HUES48 (cell line): Measurements from ENCODE around the gene SOX6.
"Not testable (repeated sequence)": the region's sequence is repeated elsewhere in the genome, so short reads cannot be mapped to it uniquely, and the experiment has no call there.

Experiments
- H3K27ac ChIP-seq: one replicate; pipeline ENCODE4 v1.7.0; 2013; ENCODE audit warnings: low read depth, low read length, inconsistent platforms
- H3K27me3 ChIP-seq: 2 replicates; pipeline ENCODE4 v1.6.1; 2013; ENCODE audit warnings: mild to moderate bottlenecking, low read length; ENCODE audit not compliant: control insufficient read depth, insufficient read depth
- H3K36me3 ChIP-seq: 2 replicates; pipeline ENCODE4 v1.6.1; 2013; ENCODE audit warnings: low read length; ENCODE audit not compliant: control insufficient read depth, insufficient read depth
- H3K4me1 ChIP-seq: 2 replicates; pipeline ENCODE4 v1.6.1; 2013; ENCODE audit warnings: mild to moderate bottlenecking, low read length; ENCODE audit not compliant: control insufficient read depth, insufficient read depth
- H3K4me3 ChIP-seq: 2 replicates; pipeline ENCODE4 v1.5.1; 2013; ENCODE audit warnings: mild to moderate bottlenecking, low read depth, low read length
- H3K9ac ChIP-seq: 2 replicates; pipeline ENCODE4 v1.6.1; 2013; ENCODE audit warnings: mild to moderate bottlenecking, low read depth, low read length, moderate library complexity
- H3K9me3 ChIP-seq: 2 replicates; pipeline ENCODE4 v1.6.1; 2013; ENCODE audit warnings: low read length; ENCODE audit not compliant: control insufficient read depth, insufficient read depth

SOX6 gene

DNA sequence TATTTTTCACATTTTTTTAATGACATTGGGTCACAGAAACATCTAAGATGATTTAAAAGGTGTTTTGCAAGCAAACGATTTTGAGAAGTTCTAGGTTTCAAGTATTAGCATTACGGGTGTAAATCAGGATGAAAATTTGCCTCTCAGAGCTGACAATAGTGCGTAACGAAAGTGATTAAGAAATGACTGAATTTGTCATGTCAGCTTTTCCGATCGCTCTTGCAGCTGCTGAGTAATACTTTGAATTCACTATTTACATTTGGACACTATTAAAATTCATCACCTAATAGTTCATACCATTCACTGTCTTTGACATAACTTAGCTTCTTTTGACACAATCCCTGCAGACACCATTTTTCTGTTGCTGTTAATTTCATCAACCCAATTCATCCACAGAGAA, 205.2 kb downstream of the SOX6 start:
- no peaks in the 10 kb centered on the region for H3K27me3 ChIP-seq
- H3K9ac ChIP-seq, result no peak overlapping the region
- no peak overlapping the region for H3K4me3 ChIP-seq
- no peaks in the 10 kb centered on the region for H3K9me3 ChIP-seq
- H3K4me1 ChIP-seq, result 0 out of 2 replicates have a peak, but pooled peaks cover 7% of the 10 kb centered on the region
- H3K36me3 ChIP-seq, result no peaks in the 10 kb centered on the region
- no peak overlapping the region for H3K27ac ChIP-seq

DNA sequence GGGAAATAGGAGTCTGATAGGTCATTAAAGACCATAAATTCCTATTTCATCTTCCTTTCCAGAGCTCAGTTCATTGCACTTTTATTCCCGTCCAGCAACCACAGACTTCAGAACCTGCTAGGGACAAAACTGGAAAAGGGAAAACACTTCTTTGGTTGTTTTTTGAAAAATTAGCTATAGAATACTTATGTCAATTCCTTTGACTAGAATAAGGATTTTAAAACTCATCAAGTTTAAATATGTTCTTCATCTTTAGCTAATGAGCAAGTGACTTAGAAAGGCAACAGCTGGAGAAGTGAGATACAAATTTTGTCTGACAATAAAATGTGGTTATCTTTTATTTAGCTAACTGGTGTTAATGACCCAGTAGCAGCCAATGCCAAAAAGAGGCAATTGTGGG, 206.9 kb downstream of the SOX6 start:
- H3K4me3 ChIP-seq, result no peak overlapping the region
- no peak overlapping the region for H3K9ac ChIP-seq
- no peaks in the 10 kb centered on the region for H3K9me3 ChIP-seq
- no peak overlapping the region for H3K27ac ChIP-seq
- no peaks in the 10 kb centered on the region for H3K27me3 ChIP-seq
- H3K4me1 ChIP-seq, result 0 out of 2 replicates have a peak, but pooled peaks cover 7% of the 10 kb centered on the region
- no peaks in the 10 kb centered on the region for H3K36me3 ChIP-seq

GRCh38 chr11:16148301-16148931, 207.9 kb downstream of the SOX6 start:
- H3K36me3 ChIP-seq, result no peaks in the 10 kb centered on the region
- H3K4me3 ChIP-seq, result no peak overlapping the region
- H3K9ac ChIP-seq, result no peak overlapping the region
- no peak overlapping the region for H3K27ac ChIP-seq
- H3K27me3 ChIP-seq, result no peaks in the 10 kb centered on the region
- 0 out of 2 replicates have a peak, but pooled peaks cover 7% of the 10 kb centered on the region for H3K4me1 ChIP-seq
- no peaks in the 10 kb centered on the region for H3K9me3 ChIP-seq

- H3K27me3 ChIP-seq, H3K4me1 ChIP-seq, H3K27ac ChIP-seq, H3K36me3 ChIP-seq, H3K4me3 ChIP-seq, H3K9ac ChIP-seq, H3K9me3 ChIP-seq: not testable (repeated sequence)
These were observed 209.4 kb downstream of the SOX6 start for GRCh38 chr11:16146980-16147379.

DNA sequence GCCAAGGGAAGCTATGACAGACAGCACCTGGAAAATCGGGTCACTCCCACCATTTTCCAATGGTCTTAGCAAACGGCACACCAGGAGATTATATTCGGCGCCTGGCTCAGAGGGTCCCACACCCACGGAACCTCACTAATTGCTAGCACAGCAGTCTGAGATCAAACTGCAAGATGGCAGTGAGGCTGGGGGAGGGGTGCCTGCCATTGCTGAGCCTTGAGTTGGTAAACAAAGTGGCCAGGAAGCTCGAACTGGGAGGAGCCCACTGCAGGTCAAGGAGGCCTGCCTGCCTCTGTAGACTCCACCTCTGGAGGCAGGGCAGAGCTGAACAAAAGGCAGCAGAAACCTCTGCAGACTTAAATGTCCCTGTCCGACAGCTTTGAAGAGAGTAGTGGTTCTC, 214.7 kb downstream of the SOX6 start:
- H3K36me3 ChIP-seq, H3K9me3 ChIP-seq, H3K4me3 ChIP-seq, H3K9ac ChIP-seq, H3K27me3 ChIP-seq, H3K4me1 ChIP-seq, H3K27ac ChIP-seq: not testable (repeated sequence)

- H3K9ac ChIP-seq, H3K4me3 ChIP-seq, H3K27me3 ChIP-seq, H3K4me1 ChIP-seq, H3K36me3 ChIP-seq, H3K9me3 ChIP-seq, H3K27ac ChIP-seq: not testable (repeated sequence)
These were observed 215.2 kb downstream of the SOX6 start for GRCh38 chr11:16141162-16141561.

- no peaks in the 10 kb centered on the region for H3K27me3 ChIP-seq
- H3K27ac ChIP-seq, result no peak overlapping the region
- H3K9ac ChIP-seq, result no peak overlapping the region
- H3K9me3 ChIP-seq, result no peaks in the 10 kb centered on the region
- no peaks in the 10 kb centered on the region for H3K4me1 ChIP-seq
- no peaks in the 10 kb centered on the region for H3K36me3 ChIP-seq
- H3K4me3 ChIP-seq, result no peak overlapping the region
These were observed 219.5 kb downstream of the SOX6 start for GRCh38 chr11:16136792-16137390.

DNA sequence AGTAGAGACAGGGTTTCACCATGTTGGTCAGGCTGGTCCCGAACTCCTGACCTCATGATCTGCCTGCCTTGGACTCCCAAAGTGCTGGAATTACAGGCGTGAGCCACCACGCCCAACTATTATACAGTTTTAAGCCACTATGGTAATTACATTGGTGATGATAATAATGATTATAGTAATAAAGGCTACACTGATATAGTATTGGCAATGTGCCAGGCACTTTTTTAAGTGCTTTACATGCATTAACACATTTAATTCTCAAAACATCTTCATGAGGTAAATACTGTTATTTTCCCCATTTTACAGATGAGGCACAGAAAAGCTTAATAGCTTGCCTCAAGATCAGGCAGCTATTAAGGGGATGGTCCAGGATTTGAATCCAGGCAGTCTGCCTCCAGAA, 222.5 kb downstream of the SOX6 start:
- no peaks in the 10 kb centered on the region for H3K9me3 ChIP-seq
- no peak overlapping the region for H3K4me3 ChIP-seq
- H3K9ac ChIP-seq, result no peak overlapping the region
- H3K27me3 ChIP-seq, result no peaks in the 10 kb centered on the region
- H3K27ac ChIP-seq, result no peak overlapping the region
- H3K4me1 ChIP-seq, result no peaks in the 10 kb centered on the region
- H3K36me3 ChIP-seq, result no peaks in the 10 kb centered on the region

- Histone ChIP-seq H3K9me3 (no peaks in the 10 kb centered on the region), H3K9ac (no peak overlapping the region), H3K4me3 (no peak overlapping the region), H3K27me3 (no peaks in the 10 kb centered on the region), H3K4me1 (0 out of 2 replicates have a peak, but pooled peaks cover 4% of the 10 kb centered on the region), H3K27ac (no peak overlapping the region), H3K36me3 (no peaks in the 10 kb centered on the region)
These were observed 228.6 kb downstream of the SOX6 start for GRCh38 chr11:16127732-16128131.

- no peaks in the 10 kb centered on the region for H3K9me3 ChIP-seq
- peaks cover 4% of the 10 kb centered on the region; the same call in 1 of the 2 replicates for H3K4me1 ChIP-seq
- H3K36me3 ChIP-seq, result no peaks in the 10 kb centered on the region
- H3K27me3 ChIP-seq, result no peaks in the 10 kb centered on the region
- H3K4me3 ChIP-seq, result no peak overlapping the region
- H3K27ac ChIP-seq, result no peak overlapping the region
- H3K9ac ChIP-seq, result no peak overlapping the region
These were observed 230.0 kb downstream of the SOX6 start for GRCh38 chr11:16126362-16126761.

DNA sequence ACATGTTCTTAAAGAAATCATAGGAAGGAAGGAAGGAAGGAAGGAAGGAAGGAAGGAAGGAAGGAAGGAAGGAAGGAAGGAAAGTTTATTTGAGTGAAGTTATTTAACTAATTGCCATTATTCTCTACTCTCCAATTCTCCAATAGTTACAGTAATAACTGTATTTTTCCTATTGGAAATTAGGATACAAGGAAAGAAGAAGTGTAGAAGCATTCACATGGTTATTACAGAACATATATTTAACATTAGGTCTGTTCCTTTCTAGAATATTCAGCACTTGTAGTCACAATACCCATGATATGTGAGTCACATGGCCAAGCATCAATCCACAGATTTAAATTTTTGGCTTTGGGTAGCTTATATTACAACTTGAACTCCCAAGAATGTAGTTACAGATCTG, 230.6 kb downstream of the SOX6 start:
- H3K9ac ChIP-seq, result no peak overlapping the region
- no peak overlapping the region for H3K4me3 ChIP-seq
- peaks cover 4% of the 10 kb centered on the region; the same call in 1 of the 2 replicates for H3K4me1 ChIP-seq
- H3K27ac ChIP-seq, result no peak overlapping the region
- H3K9me3 ChIP-seq, result no peaks in the 10 kb centered on the region
- no peaks in the 10 kb centered on the region for H3K27me3 ChIP-seq
- H3K36me3 ChIP-seq, result no peaks in the 10 kb centered on the region
